HCT116 (cell line): ENCODE results near the gene TMEM80. TPM values are rescaled to one million over a fixed set of nuclear protein-coding genes. Genes with fewer than 3 reads are reported as not detected.

ENCODE experiments used
- ATAC-seq: fragments of 200-7000 bp; cut with Tn5 transposase; 2 replicates; pipeline ENCODE4 v1.9.1; 2020; ENCODE audit warnings: mild to moderate bottlenecking, moderate library complexity
- BruUV-seq: library from RNA; stranded (reverse); fragments of 400-500 nt; replicated peaks from 2 replicates; lab custom pipeline; 2021; lab: Mats Ljungman, UMichigan
- CTCF ChIA-PET: fragments of 300-600 bp; sonication (Branson Sonifier 250); formaldehyde crosslinking; loops from one replicate; lab custom pipeline; 2021; ENCODE audit warnings: antibody characterized with exemption; lab: Charles Lee
- POLR2A ChIA-PET: fragments of 300-600, 350-600 bp; sonication (Branson Sonifier 250); formaldehyde crosslinking; loops from one replicate; lab custom pipeline; 2021; ENCODE audit warnings: antibody characterized with exemption; lab: Charles Lee
- RAD21 ChIA-PET, 2 experiments: fragments of 300-600 bp; sonication (Branson Sonifier 250); formaldehyde crosslinking; loops; one replicate each; lab custom pipeline; 2023; ENCODE audit warnings: low total read pairs in 2 of 2; ENCODE audit not compliant: uncharacterized antibody in 2 of 2, unreplicated experiment in 2 of 2, low non-redundant PET in 1 of 2; lab: Charles Lee
- DNase-seq: peaks from one replicate; pipeline ENCODE4 v3.0.0-alpha.2; 2010; ENCODE audit warnings: low read depth, low spot score
- H2AFZ ChIP-seq: fragments of 200-600 bp; shearing (Covaris generic), sonication (generic); 2 replicates; pipeline ENCODE4 v1.6.1; 2017; ENCODE audit warnings: low read depth, mixed run types, mixed read lengths, antibody characterized with exemption, low read length; ENCODE audit not compliant: poor library complexity, severe bottlenecking
- H3K27ac ChIP-seq: 2 replicates; pipeline ENCODE4 v1.5.1; 2012; ENCODE audit warnings: low read depth, low read length
- H3K27me3 ChIP-seq: fragments of 200-600 bp; sonication (generic); 2 replicates; pipeline ENCODE4 v1.6.1; 2016; ENCODE audit warnings: mixed run types, low read length, mixed read lengths; ENCODE audit not compliant: insufficient read depth
- H3K36me3 ChIP-seq, 2 experiments: fragments of 200-500 bp in 1 of 2; fragments of 200-600 bp in 1 of 2; sonication (Bioruptor generic) in 1 of 2; sonication (generic) in 1 of 2; 2 replicates each; pipeline versions ENCODE4 v1.5.1 to v1.6.1; 2014 to 2016; ENCODE audit warnings: low read length in 2 of 2, inconsistent platforms in 1 of 2, mixed read lengths in 1 of 2, mixed run types in 1 of 2; ENCODE audit not compliant: insufficient read depth in 2 of 2, control insufficient read depth in 1 of 2
- H3K4me1 ChIP-seq, 2 experiments: fragments of 200-600 bp in 1 of 2; sonication (generic) in 1 of 2; 2 replicates each; pipeline versions ENCODE4 v1.5.1 to v1.6.1; 2012 to 2017; ENCODE audit warnings: low read length in 2 of 2, inconsistent platforms in 1 of 2, mild to moderate bottlenecking in 1 of 2, mixed read lengths in 1 of 2, mixed run types in 1 of 2, moderate library complexity in 1 of 2; ENCODE audit not compliant: insufficient read depth in 2 of 2, control insufficient read depth in 1 of 2
- H3K4me2 ChIP-seq: fragments of 200-600 bp; sonication (generic); 2 replicates; pipeline ENCODE4 v1.6.1; 2017; ENCODE audit warnings: mixed run types, low read length, mixed read lengths
- H3K4me3 ChIP-seq, 2 experiments: fragments of 200-600 bp in 1 of 2; sonication (generic) in 1 of 2; replicated peaks in 1 of 2; 2 replicates each; pipeline ENCODE4 v1.5.1; 2011 to 2016; ENCODE audit warnings: low read length in 2 of 2, control low read depth in 1 of 2, low read depth in 1 of 2, mild to moderate bottlenecking in 1 of 2, mixed read lengths in 1 of 2, mixed run types in 1 of 2
- H3K79me2 ChIP-seq: fragments of 200-600 bp; sonication (generic); 2 replicates; pipeline ENCODE4 v1.6.1; 2017; ENCODE audit warnings: mild to moderate bottlenecking, mixed run types, low read length, moderate library complexity, mixed read lengths; ENCODE audit not compliant: insufficient read depth
- H3K9ac ChIP-seq: fragments of 200-600 bp; sonication (generic); 2 replicates; pipeline ENCODE4 v1.6.1; 2016; ENCODE audit warnings: low read length, mixed read lengths
- H3K9me2 ChIP-seq: fragments of 200-600 bp; sonication (generic), shearing (Covaris generic); 2 replicates; pipeline ENCODE4 v1.6.1; 2017; ENCODE audit warnings: mixed run types, mild to moderate bottlenecking, moderate library complexity; ENCODE audit not compliant: insufficient read depth
- H3K9me3 ChIP-seq, 2 experiments: fragments of 200-500 bp in 1 of 2; fragments of 200-600 bp in 1 of 2; sonication (Bioruptor generic) in 1 of 2; sonication (generic) in 1 of 2; 2 replicates each; pipeline ENCODE4 v1.6.1; 2014 to 2017; ENCODE audit warnings: low read length in 2 of 2, mixed read lengths in 2 of 2, inconsistent platforms in 1 of 2, low read depth in 1 of 2, mild to moderate bottlenecking in 1 of 2, mixed run types in 1 of 2, moderate library complexity in 1 of 2; ENCODE audit not compliant: control insufficient read depth in 1 of 2, insufficient read depth in 1 of 2
- H4K20me1 ChIP-seq: fragments of 200-600 bp; sonication (generic), shearing (Covaris generic); 2 replicates; pipeline ENCODE4 v1.6.1; 2017; ENCODE audit warnings: mixed run types, mild to moderate bottlenecking, moderate library complexity; ENCODE audit not compliant: insufficient read depth
- CBX3 ChIP-seq: IDR thresholded peaks from 2 replicates; pipeline ENCODE4 v1.6.1; 2012; ENCODE audit warnings: low read depth
- EZH2 ChIP-seq: fragments of 200-600 bp; sonication (generic); IDR thresholded peaks from 2 replicates; pipeline ENCODE4 v1.6.1; 2017; ENCODE audit warnings: antibody characterized with exemption, mixed run types
- FOSL1 ChIP-seq: IDR thresholded peaks from 2 replicates; pipeline ENCODE4 v1.6.1; 2012; ENCODE audit warnings: low read depth
- RAD21 ChIP-seq: IDR thresholded peaks from 2 replicates; pipeline ENCODE4 v1.6.1; 2012; ENCODE audit warnings: low read depth, mild to moderate bottlenecking
- SP1 ChIP-seq: IDR thresholded peaks from 2 replicates; pipeline ENCODE4 v1.6.1; 2012; ENCODE audit warnings: low read depth
- SRF ChIP-seq: IDR thresholded peaks from 2 replicates; pipeline ENCODE4 v1.6.1; 2012; ENCODE audit warnings: low read depth
- ZNF274 ChIP-seq: fragments of 200-500 bp; sonication (Bioruptor generic); IDR thresholded peaks from 2 replicates; pipeline ENCODE4 v1.6.1; 2014; ENCODE audit warnings: mild to moderate bottlenecking, low read depth, low read length, inconsistent platforms
- intact Hi-C: fragments of 100-400 bp; cut with micrococcal nuclease; formaldehyde crosslinking; loops from 2 replicates; pipeline ENCODE4 v1.10.0; 2022
- total RNA-seq: library from RNA; stranded (reverse); gene quantifications from one replicate; pipeline ENCODE4 v1.2.1, GENCODE V29; 2021; ENCODE audit not compliant: unreplicated experiment
- TF ChIP-seq, protein P1 (sequence below): IDR thresholded peaks from 2 replicates; pipeline ENCODE4 v1.6.1; 2012; ENCODE audit warnings: low read depth
- TF ChIP-seq, protein P2 (sequence below): IDR thresholded peaks from 2 replicates; pipeline ENCODE4 v1.6.1; 2012

The TMEM80 gene
- total RNA-seq, 1 experiment from 2014 or later = 18.4 TPM

DNA sequence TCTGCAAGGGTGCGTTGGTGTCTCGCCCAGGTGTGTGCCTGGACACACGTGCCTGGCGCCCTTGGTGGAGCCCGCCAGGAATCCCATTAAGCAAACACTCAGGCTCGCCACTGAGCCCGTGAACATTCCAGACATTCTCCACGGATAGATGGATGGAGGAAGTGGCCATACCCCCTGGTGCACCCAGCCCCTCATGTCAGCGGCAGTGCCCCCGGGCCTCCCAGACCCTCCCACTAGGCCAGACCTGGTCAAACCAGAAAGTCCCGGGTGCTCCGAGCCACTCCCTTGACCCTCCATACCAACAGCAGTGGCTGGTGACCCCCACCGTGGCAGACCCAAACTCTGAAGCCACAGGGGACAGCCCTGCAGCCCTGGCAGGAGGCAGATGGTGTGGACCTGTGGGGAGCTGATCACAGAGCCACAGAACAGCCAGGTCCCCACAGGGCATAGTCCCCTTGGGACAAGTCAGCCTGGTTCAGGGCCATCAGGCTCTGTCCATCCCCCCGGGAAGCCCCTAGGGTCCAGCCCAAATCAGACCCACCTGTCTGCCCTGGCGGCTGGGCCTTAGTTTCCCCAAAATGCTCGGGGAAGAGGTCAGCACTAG, 12.3 kb downstream of the TMEM80 start:
- Histone ChIP-seq H3K36me3 (0 out of 4 replicates have a peak, but pooled peaks cover 0 to 7% of the 10 kb centered on the region in 2 experiments), H2AFZ (no peak overlapping the region), H3K9ac (peak overlapping the region; percentile 89)

More for the DNA sequence above, 12.3 kb downstream of the TMEM80 start:
- ChIA-PET CTCF (no interaction called here), POLR2A (no interaction called here), RAD21 (no interaction called here)
- Histone ChIP-seq H4K20me1 (no peaks in the 10 kb centered on the region), H3K27ac (peak overlapping the region; percentile 99), H3K27me3 (no peaks in the 10 kb centered on the region), H3K4me3 (peak overlapping the region; percentile 87 to 96), H3K9me3 (no peaks in the 10 kb centered on the region), H3K4me2 (peak overlapping the region; percentile 98), H3K79me2 (peaks cover 37% of the 10 kb centered on the region), H3K4me1 (peaks cover 41 to 64% of the 10 kb centered on the region in 2 experiments), H3K9me2 (no peaks in the 10 kb centered on the region)
- intact Hi-C loops = no loop called here
- no TSS peak for BruUV-seq
- peak; percentile 0; the same call in 1 of the 2 replicates for ATAC-seq
- no peak for DNase-seq
- TF ChIP-seq ZNF274 = no peak
- TF ChIP-seq, protein P1, sequence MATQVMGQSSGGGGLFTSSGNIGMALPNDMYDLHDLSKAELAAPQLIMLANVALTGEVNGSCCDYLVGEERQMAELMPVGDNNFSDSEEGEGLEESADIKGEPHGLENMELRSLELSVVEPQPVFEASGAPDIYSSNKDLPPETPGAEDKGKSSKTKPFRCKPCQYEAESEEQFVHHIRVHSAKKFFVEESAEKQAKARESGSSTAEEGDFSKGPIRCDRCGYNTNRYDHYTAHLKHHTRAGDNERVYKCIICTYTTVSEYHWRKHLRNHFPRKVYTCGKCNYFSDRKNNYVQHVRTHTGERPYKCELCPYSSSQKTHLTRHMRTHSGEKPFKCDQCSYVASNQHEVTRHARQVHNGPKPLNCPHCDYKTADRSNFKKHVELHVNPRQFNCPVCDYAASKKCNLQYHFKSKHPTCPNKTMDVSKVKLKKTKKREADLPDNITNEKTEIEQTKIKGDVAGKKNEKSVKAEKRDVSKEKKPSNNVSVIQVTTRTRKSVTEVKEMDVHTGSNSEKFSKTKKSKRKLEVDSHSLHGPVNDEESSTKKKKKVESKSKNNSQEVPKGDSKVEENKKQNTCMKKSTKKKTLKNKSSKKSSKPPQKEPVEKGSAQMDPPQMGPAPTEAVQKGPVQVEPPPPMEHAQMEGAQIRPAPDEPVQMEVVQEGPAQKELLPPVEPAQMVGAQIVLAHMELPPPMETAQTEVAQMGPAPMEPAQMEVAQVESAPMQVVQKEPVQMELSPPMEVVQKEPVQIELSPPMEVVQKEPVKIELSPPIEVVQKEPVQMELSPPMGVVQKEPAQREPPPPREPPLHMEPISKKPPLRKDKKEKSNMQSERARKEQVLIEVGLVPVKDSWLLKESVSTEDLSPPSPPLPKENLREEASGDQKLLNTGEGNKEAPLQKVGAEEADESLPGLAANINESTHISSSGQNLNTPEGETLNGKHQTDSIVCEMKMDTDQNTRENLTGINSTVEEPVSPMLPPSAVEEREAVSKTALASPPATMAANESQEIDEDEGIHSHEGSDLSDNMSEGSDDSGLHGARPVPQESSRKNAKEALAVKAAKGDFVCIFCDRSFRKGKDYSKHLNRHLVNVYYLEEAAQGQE = no peak
- TF ChIP-seq RAD21 = no peak
- TF ChIP-seq EZH2 = no peak
- no peak for TF ChIP-seq FOSL1
- TF ChIP-seq, protein P2, sequence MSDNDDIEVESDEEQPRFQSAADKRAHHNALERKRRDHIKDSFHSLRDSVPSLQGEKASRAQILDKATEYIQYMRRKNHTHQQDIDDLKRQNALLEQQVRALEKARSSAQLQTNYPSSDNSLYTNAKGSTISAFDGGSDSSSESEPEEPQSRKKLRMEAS = no peak
- no peak for TF ChIP-seq SRF
- TF ChIP-seq SP1 = no peak
- TF ChIP-seq CBX3 = no peak
